H9 (cell line): ENCODE data around the gene TNIK. TPM values are rescaled to one million over a fixed set of nuclear protein-coding genes. Genes with fewer than 3 reads are reported as not detected.

ENCODE experiments used
- DNase-seq: peaks from one replicate; pipeline ENCODE4 v3.0.0-alpha.2; 2017
- H2AFZ ChIP-seq: one replicate; pipeline ENCODE4 v1.6.1; 2013; ENCODE audit warnings: mild to moderate bottlenecking, low read length, control low read depth, moderate library complexity
- H2AK5ac ChIP-seq: 2 replicates; pipeline ENCODE4 v1.6.1; 2013; ENCODE audit warnings: low read length, control low read depth, mixed read lengths; ENCODE audit not compliant: insufficient read length
- H2BK120ac ChIP-seq: one replicate; pipeline ENCODE4 v1.6.1; 2013; ENCODE audit warnings: low read depth, mild to moderate bottlenecking, low read length, control low read depth, inconsistent platforms; ENCODE audit not compliant: poor library complexity, severe bottlenecking
- H2BK12ac ChIP-seq: 2 replicates; pipeline ENCODE4 v1.6.1; 2013; ENCODE audit warnings: low read length, control low read depth, mixed read lengths, low read depth; ENCODE audit not compliant: insufficient read length
- H2BK15ac ChIP-seq: 2 replicates; pipeline ENCODE4 v1.6.1; 2013; ENCODE audit warnings: low read depth, low read length, control low read depth
- H2BK20ac ChIP-seq: one replicate; pipeline ENCODE4 v1.6.1; 2013; ENCODE audit warnings: low read depth, mild to moderate bottlenecking, low read length, control low read depth, inconsistent platforms; ENCODE audit not compliant: poor library complexity, severe bottlenecking
- H2BK5ac ChIP-seq: 2 replicates; pipeline ENCODE4 v1.6.1; 2013; ENCODE audit warnings: low read length, control low read depth, mixed read lengths; ENCODE audit not compliant: insufficient read length
- H3K14ac ChIP-seq: 2 replicates; pipeline ENCODE4 v1.6.1; 2013; ENCODE audit warnings: low read length, control low read depth; ENCODE audit not compliant: insufficient read depth
- H3K18ac ChIP-seq: 2 replicates; pipeline ENCODE4 v1.6.1; 2013; ENCODE audit warnings: low read depth, mild to moderate bottlenecking, mixed read lengths, low read length, control low read depth; ENCODE audit not compliant: insufficient read length
- H3K23ac ChIP-seq: 2 replicates; pipeline ENCODE4 v1.6.1; 2013; ENCODE audit warnings: low read length, control low read depth, mixed read lengths, low read depth; ENCODE audit not compliant: insufficient read length
- H3K23me2 ChIP-seq: 2 replicates; pipeline ENCODE4 v1.6.1; 2013; ENCODE audit warnings: low read depth, mild to moderate bottlenecking, mixed read lengths, low read length, control low read depth; ENCODE audit not compliant: insufficient read length, poor library complexity, severe bottlenecking
- H3K27ac ChIP-seq: 2 replicates; pipeline ENCODE4 v1.5.1; 2013; ENCODE audit warnings: low read length, control low read depth, mixed read lengths, low read depth; ENCODE audit not compliant: insufficient read length
- H3K27me3 ChIP-seq: 2 replicates; pipeline ENCODE4 v1.6.1; 2013; ENCODE audit warnings: low read length, control low read depth, inconsistent platforms; ENCODE audit not compliant: insufficient read depth
- H3K4ac ChIP-seq: 2 replicates; pipeline ENCODE4 v1.6.1; 2013; ENCODE audit warnings: low read depth, mild to moderate bottlenecking, control low read depth, inconsistent platforms, low read length, moderate library complexity
- H3K4me1 ChIP-seq: 2 replicates; pipeline ENCODE4 v1.6.1; 2013; ENCODE audit warnings: low read length, control low read depth, inconsistent platforms; ENCODE audit not compliant: insufficient read depth
- H3K4me2 ChIP-seq: 2 replicates; pipeline ENCODE4 v1.6.1; 2013; ENCODE audit warnings: low read length, control low read depth, mixed read lengths; ENCODE audit not compliant: insufficient read length, insufficient read depth
- H3K56ac ChIP-seq: 2 replicates; pipeline ENCODE4 v1.6.1; 2013; ENCODE audit warnings: low read depth, mild to moderate bottlenecking, mixed read lengths, low read length, control low read depth; ENCODE audit not compliant: insufficient read length
- H3K79me1 ChIP-seq: 2 replicates; pipeline ENCODE4 v1.6.1; 2013; ENCODE audit warnings: low read depth, mild to moderate bottlenecking, moderate library complexity, low read length, control low read depth, inconsistent platforms; ENCODE audit not compliant: insufficient read depth, poor library complexity, severe bottlenecking
- H3K79me2 ChIP-seq: 2 replicates; pipeline ENCODE4 v1.6.1; 2013; ENCODE audit warnings: low read length, control low read depth, inconsistent platforms; ENCODE audit not compliant: insufficient read depth
- H3K9ac ChIP-seq: 2 replicates; pipeline ENCODE4 v1.6.1; 2013; ENCODE audit warnings: low read length, control low read depth, mixed read lengths; ENCODE audit not compliant: insufficient read length; ENCODE audit errors: extremely low read depth
- H3K9me3 ChIP-seq: one replicate; pipeline ENCODE4 v1.6.1; 2013; ENCODE audit warnings: low read depth, low read length, inconsistent platforms; ENCODE audit not compliant: control insufficient read depth
- H3T11ph ChIP-seq: one replicate; pipeline ENCODE4 v1.6.1; 2013; ENCODE audit warnings: mild to moderate bottlenecking, low read length, control low read depth, inconsistent platforms
- H4K20me1 ChIP-seq: one replicate; pipeline ENCODE4 v1.6.1; 2013; ENCODE audit not compliant: control insufficient read depth, insufficient read length, insufficient read depth
- H4K5ac ChIP-seq: 2 replicates; pipeline ENCODE4 v1.6.1; 2013; ENCODE audit warnings: low read depth, mild to moderate bottlenecking, mixed read lengths, low read length, control low read depth; ENCODE audit not compliant: insufficient read length
- H4K8ac ChIP-seq: replicated peaks from 2 replicates; pipeline ENCODE4 v1.6.1; 2013; ENCODE audit warnings: low read length, control low read depth, mixed read lengths, low read depth; ENCODE audit not compliant: insufficient read length
- H4K91ac ChIP-seq: 2 replicates; pipeline ENCODE4 v1.6.1; 2013; ENCODE audit warnings: low read depth, mild to moderate bottlenecking, moderate library complexity, mixed read lengths, low read length, control low read depth; ENCODE audit not compliant: insufficient read length
- H3K27ac Mint-ChIP-seq, 3 experiments: 2 replicates in 2 of 3; 3 replicates in 1 of 3; pipeline ENCODE4 v1.8.0; 2020 to 2021; ENCODE audit warnings: mixed read lengths in 3 of 3, mild to moderate bottlenecking in 1 of 3, moderate library complexity in 1 of 3
- H3K27me3 Mint-ChIP-seq: 2 replicates; pipeline ENCODE4 v1.8.0; 2021; ENCODE audit warnings: low read depth, mild to moderate bottlenecking, moderate library complexity, mixed read lengths
- H3K36me3 Mint-ChIP-seq, 3 experiments: 2 replicates in 2 of 3; 3 replicates in 1 of 3; pipeline ENCODE4 v1.8.0; 2020 to 2021; ENCODE audit warnings: low read depth in 3 of 3, mixed read lengths in 3 of 3; ENCODE audit not compliant: insufficient read depth in 1 of 3
- H3K4me1 Mint-ChIP-seq, 2 experiments: 2 replicates each; pipeline ENCODE4 v1.8.0; 2020; ENCODE audit warnings: mixed read lengths in 2 of 2
- H3K4me3 Mint-ChIP-seq, 2 experiments: 2 replicates in 1 of 2; 3 replicates in 1 of 2; pipeline ENCODE4 v1.8.0; 2020 to 2021; ENCODE audit warnings: mild to moderate bottlenecking in 2 of 2, mixed read lengths in 2 of 2, moderate library complexity in 1 of 2
- H3K9me3 Mint-ChIP-seq, 2 experiments: 2 replicates in 1 of 2; 3 replicates in 1 of 2; pipeline ENCODE4 v1.8.0; 2020; ENCODE audit warnings: mild to moderate bottlenecking in 2 of 2, mixed read lengths in 2 of 2, moderate library complexity in 1 of 2
- CTCF ChIP-seq: fragments of 200-600 bp; sonication (generic); conservative IDR thresholded peaks from 3 replicates; pipeline ENCODE4 v1.8.0; 2021; ENCODE audit warnings: antibody characterized with exemption, mild to moderate bottlenecking
- WGBS: extraction: QIAGEN DNeasy Blood & Tissue Kit; methylation state at CpG from one replicate; pipeline ENCODE4 v1.1.7; 2013; ENCODE audit warnings: missing lambda C conversion rate, low lambda C conversion rate, mixed read lengths; ENCODE audit not compliant: insufficient read length; ENCODE audit errors: extremely low coverage; 5-methylcytosine and 5-hydroxymethylcytosine counted together
- total RNA-seq: library from RNA; stranded (reverse); gene quantifications from 2 replicates; pipeline ENCODE4 v1.2.1, GENCODE V29; 2021

The TNIK gene
- total RNA-seq, 1 experiment from 2014 or later, result 15.9 TPM

GRCh38 chr3:171480526-171480925 lies 20.3 kb upstream of the TNIK start:
- H3K23me2 ChIP-seq, result no peaks in the 10 kb centered on the region
- Mint-ChIP-seq H3K27me3 (no peaks in the 10 kb centered on the region), H3K4me1 (peaks cover 2% of the 10 kb centered on the region in 2 experiments), H3K4me3 (no peak overlapping the region), H3K36me3 (no peaks in the 10 kb centered on the region), H3K27ac (no peak overlapping the region), H3K9me3 (no peaks in the 10 kb centered on the region)
- H2BK120ac ChIP-seq, result no peak overlapping the region
- no peaks in the 10 kb centered on the region for H3K79me1 ChIP-seq
- H2BK5ac ChIP-seq, result no peak overlapping the region
- no peak overlapping the region for H3K56ac ChIP-seq
- H4K5ac ChIP-seq, result no peak overlapping the region
- H4K91ac ChIP-seq, result no peak overlapping the region
- H3K4me1 ChIP-seq, result no peaks in the 10 kb centered on the region
- no peak overlapping the region for H3K23ac ChIP-seq
- H3T11ph ChIP-seq, result no peak overlapping the region
- H3K27me3 ChIP-seq, result no peaks in the 10 kb centered on the region
- no peak overlapping the region for H2AK5ac ChIP-seq
- no peaks in the 10 kb centered on the region for H3K79me2 ChIP-seq
- H3K4ac ChIP-seq, result no peak overlapping the region
- no peak for TF ChIP-seq CTCF
- no peak overlapping the region for H3K27ac ChIP-seq
- no peak overlapping the region for H3K18ac ChIP-seq
- no peak overlapping the region for H4K8ac ChIP-seq
- no CpG with 5 or more reads among the region's 1 CpG for WGBS
- H2BK15ac ChIP-seq, result no peak overlapping the region
- H4K20me1 ChIP-seq, result no peaks in the 10 kb centered on the region
- H2BK20ac ChIP-seq, result no peak overlapping the region
- H3K4me2 ChIP-seq, result no peak overlapping the region
- H3K14ac ChIP-seq, result no peak overlapping the region
- no peak overlapping the region for H3K9ac ChIP-seq
- H2AFZ ChIP-seq, result no peak overlapping the region
- DNase-seq, result no peak
- H2BK12ac ChIP-seq, result no peak overlapping the region
- no peaks in the 10 kb centered on the region for H3K9me3 ChIP-seq
